HUES6 (cell line): ENCODE measurements around the gene GNA12.
A peak's percentile ranks its signal among the peaks of the same experiment; 100 is the strongest.
"Not testable (repeated sequence)": the region's sequence is repeated elsewhere in the genome, so short reads cannot be mapped to it uniquely, and the experiment has no call there.

Experiments used
- H3K27ac ChIP-seq: 2 replicates; pipeline ENCODE4 v1.7.0; 2013; ENCODE audit warnings: low read depth, mild to moderate bottlenecking, low read length, inconsistent platforms
- H3K27me3 ChIP-seq: 2 replicates; pipeline ENCODE4 v1.6.1; 2013; ENCODE audit warnings: low read length; ENCODE audit not compliant: control insufficient read depth, insufficient read depth
- H3K36me3 ChIP-seq: 2 replicates; pipeline ENCODE4 v1.6.1; 2013; ENCODE audit warnings: low read length; ENCODE audit not compliant: control insufficient read depth, insufficient read depth
- H3K4me1 ChIP-seq: 2 replicates; pipeline ENCODE4 v1.6.1; 2013; ENCODE audit warnings: low read length; ENCODE audit not compliant: control insufficient read depth, insufficient read depth
- H3K4me3 ChIP-seq: 2 replicates; pipeline ENCODE4 v1.5.1; 2013; ENCODE audit warnings: low read depth, low read length
- H3K9ac ChIP-seq: one replicate; pipeline ENCODE4 v1.6.1; 2013; ENCODE audit warnings: mild to moderate bottlenecking, low read length
- H3K9me3 ChIP-seq: 2 replicates; pipeline ENCODE4 v1.6.1; 2013; ENCODE audit warnings: low read depth, low read length; ENCODE audit not compliant: control insufficient read depth, insufficient read depth

The GNA12 gene

DNA sequence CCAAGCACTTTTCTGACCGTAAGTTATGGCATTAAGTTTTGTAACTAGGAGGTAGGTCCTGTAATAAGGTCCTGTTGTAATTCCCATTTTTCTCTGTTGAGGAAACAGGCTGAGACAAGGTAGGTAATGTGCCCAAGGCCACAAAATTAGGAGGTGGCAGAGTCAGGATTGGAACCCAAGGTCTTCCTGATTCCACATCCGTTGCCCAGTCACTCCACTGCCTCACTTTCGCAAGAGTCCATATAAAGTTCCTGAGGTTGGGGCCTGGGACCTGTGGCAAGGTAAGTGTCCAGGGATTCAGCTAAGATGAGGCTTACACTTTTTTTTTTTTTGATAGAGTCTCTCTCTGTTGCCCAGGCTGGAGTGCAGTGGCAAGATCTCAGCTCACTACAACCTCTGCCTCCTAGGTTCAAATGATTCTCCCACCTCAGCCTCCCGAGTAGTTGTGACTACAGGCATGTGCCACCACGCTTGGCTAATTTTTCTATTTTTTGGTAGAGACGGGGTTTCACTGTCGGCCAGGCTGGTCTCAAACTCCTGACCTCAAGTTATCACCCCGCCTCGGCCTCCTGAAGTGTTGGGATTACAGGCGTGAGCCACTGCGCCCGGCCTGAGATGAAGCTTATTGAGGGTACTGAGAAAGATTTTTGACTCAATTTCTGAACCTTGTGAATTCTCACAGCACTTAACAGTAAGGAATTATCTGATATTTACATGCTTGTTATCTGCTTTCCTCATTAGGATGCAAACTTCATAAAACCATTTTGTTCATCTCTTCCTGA is 20.3 kb upstream of the GNA12 start:
- Histone ChIP-seq H3K36me3 (no peaks in the 10 kb centered on the region), H3K9ac (no peak overlapping the region), H3K4me1 (peaks cover 17% of the 10 kb centered on the region), H3K27me3 (no peaks in the 10 kb centered on the region), H3K27ac (no peak overlapping the region), H3K9me3 (no peaks in the 10 kb centered on the region), H3K4me3 (no peak overlapping the region)

DNA sequence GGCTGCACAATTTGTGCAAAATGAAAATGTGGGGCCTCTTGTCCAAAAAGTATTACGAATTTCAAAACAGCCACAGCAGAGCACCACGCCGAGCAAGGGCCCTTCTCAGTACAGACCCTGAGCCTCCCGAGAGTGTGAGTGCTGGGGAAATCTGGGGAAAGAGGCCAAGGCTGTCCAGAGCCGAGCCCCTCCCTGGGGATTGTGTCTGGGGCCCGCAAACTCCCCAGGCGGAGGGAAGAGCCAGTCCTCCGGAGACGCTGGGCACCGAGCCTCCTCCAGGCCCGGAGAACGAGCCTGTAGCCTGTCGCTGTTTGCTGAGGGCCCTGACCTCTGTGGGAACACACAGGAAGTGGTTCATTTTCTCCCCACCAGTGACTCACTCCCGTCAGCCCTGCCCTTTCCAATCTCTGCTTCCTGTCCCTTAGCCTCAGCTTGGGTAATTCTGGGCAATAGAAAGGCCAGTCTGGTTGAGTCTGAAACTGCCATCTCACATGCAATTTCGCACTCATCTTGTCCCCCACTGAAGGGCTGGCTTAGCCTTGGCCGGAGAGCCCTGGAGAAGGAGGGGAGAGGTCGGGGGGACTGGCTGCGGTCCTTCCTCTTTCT is 19.5 kb upstream of the GNA12 start:
- Histone ChIP-seq H3K27ac (peak overlapping the region; percentile 6; the same call in 1 of the 2 replicates), H3K4me3 (no peak overlapping the region), H3K36me3 (no peaks in the 10 kb centered on the region), H3K4me1 (peaks cover 17% of the 10 kb centered on the region), H3K27me3 (no peaks in the 10 kb centered on the region), H3K9me3 (no peaks in the 10 kb centered on the region), H3K9ac (no peak overlapping the region)

DNA sequence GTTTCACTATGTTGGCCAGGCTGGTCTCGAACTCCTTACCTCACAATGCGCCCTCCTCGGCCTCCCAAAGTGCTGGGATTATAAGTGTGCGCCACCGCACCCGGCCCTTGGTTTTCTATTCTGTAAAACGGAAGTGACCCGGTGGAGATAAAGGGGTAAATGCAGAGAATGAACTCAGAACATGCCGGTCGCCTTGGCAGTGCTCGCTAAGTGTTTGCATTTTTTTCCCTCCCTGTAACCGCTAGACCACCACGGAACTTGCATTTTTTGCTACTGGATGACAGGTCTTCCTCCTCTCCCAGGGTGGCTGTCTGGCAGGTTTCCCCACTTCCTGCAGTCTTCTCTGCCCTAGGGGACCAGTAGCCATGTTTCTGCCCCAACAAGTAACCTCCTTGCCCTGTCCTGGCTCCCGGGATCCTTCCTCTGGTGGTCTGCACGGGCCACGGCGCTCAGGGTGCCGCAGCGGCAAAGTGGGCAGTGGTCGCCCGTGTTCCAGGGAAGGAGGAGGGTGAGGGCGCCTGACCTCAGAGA is 18.8 kb upstream of the GNA12 start:
- Histone ChIP-seq H3K27ac (peak overlapping the region; percentile 6; the same call in 1 of the 2 replicates), H3K9ac (no peak overlapping the region), H3K4me3 (no peak overlapping the region), H3K36me3 (no peaks in the 10 kb centered on the region), H3K9me3 (no peaks in the 10 kb centered on the region), H3K4me1 (peaks cover 17% of the 10 kb centered on the region), H3K27me3 (no peaks in the 10 kb centered on the region)

DNA sequence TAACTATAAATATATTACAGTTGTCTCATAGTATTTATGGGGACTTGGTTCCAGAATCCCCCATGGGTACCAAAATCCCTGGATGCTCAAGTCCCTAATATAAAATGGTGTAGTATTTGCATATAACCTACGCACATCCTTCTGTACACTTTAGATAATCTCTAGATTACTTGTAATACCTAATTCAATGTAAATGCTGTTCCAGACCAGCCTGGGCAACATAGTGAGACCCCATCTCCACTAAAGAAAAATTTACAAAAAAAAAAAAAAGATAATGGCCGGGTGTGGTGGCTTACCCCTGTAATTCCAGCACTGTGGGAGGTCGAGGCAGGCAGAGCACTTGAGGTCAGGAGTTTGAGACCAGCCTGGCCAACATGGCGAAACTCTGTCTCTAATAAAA is 17.4 kb upstream of the GNA12 start:
- Histone ChIP-seq H3K36me3 (no peaks in the 10 kb centered on the region), H3K9ac (no peak overlapping the region), H3K4me1 (peaks cover 17% of the 10 kb centered on the region), H3K4me3 (no peak overlapping the region), H3K9me3 (no peaks in the 10 kb centered on the region), H3K27ac (no peak overlapping the region), H3K27me3 (no peaks in the 10 kb centered on the region)

DNA sequence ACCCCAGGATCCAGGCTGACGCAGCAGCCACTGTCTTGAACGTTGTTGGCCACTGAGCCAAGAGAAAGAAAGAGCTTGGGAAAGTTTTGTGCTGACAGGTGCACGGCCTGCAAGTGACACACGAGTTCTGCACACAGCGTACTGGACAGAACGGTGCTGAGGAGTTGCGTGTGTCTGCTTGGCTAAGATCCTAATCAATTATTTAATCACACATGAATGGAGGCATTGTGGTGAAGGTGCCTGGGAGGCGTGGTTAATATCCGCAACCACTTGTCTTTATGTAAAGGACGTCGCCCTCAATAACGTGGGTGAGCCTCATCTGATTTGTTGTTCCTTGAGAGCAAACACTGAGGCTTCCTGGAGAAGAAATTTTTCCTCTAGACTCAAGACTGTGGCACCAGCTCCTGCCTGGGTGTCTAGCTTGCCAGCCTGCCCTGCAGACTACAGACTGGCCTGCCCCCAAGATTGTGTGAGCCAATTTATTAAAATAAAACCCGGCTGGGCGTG is 16.6 kb upstream of the GNA12 start:
- Histone ChIP-seq H3K27me3 (no peaks in the 10 kb centered on the region), H3K4me3 (no peak overlapping the region), H3K36me3 (no peaks in the 10 kb centered on the region), H3K9ac (no peak overlapping the region), H3K9me3 (no peaks in the 10 kb centered on the region), H3K27ac (no peak overlapping the region), H3K4me1 (peaks cover 17% of the 10 kb centered on the region)

DNA sequence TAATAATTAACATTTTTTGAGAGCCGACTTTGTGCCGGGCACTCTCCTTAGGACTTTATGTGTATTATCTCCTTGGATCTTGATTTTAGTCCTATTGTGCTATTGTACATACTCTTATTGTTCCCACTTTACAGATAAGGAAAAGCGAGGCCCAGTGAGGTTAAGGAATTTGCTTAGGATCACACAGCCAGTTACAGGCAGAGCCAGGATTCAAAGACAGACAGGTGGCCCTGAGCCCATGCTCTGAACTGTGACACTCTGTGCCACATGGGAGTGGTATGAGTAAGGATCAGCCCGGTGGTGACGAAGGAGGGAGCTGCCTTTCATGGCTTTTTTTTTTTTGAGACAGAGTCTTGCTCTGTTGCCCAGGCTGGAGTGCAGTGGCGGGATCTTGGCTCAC is 15.8 kb upstream of the GNA12 start:
- no peaks in the 10 kb centered on the region for H3K36me3 ChIP-seq
- no peak overlapping the region for H3K4me3 ChIP-seq
- H3K9me3 ChIP-seq: no peaks in the 10 kb centered on the region
- peaks cover 17% of the 10 kb centered on the region for H3K4me1 ChIP-seq
- H3K27ac ChIP-seq: no peak overlapping the region
- no peaks in the 10 kb centered on the region for H3K27me3 ChIP-seq
- no peak overlapping the region for H3K9ac ChIP-seq

DNA sequence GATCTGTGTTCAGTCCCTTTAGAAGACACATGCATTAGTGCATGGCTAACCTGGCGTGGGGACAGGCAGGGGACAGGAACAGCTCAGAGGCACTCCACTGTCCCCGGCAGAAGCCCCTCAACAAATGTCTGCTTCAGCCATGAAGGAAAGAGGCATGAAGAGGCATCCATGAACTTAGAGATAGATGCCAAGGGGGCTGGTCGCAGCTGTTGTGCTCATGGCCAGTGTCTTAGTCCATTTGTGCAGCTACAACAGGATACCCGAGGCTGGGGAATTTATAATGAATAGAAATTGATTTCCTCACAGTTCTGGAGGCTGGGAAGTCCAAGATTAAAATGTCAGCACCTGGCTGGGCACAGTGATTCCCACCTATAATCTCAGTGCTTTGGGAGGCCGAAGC is 14.5 kb upstream of the GNA12 start:
- peaks cover 9% of the 10 kb centered on the region for H3K4me1 ChIP-seq
- H3K36me3 ChIP-seq: no peaks in the 10 kb centered on the region
- H3K9ac ChIP-seq: no peak overlapping the region
- H3K9me3 ChIP-seq: no peaks in the 10 kb centered on the region
- H3K27ac ChIP-seq: no peak overlapping the region
- no peak overlapping the region for H3K4me3 ChIP-seq
- no peaks in the 10 kb centered on the region for H3K27me3 ChIP-seq

DNA sequence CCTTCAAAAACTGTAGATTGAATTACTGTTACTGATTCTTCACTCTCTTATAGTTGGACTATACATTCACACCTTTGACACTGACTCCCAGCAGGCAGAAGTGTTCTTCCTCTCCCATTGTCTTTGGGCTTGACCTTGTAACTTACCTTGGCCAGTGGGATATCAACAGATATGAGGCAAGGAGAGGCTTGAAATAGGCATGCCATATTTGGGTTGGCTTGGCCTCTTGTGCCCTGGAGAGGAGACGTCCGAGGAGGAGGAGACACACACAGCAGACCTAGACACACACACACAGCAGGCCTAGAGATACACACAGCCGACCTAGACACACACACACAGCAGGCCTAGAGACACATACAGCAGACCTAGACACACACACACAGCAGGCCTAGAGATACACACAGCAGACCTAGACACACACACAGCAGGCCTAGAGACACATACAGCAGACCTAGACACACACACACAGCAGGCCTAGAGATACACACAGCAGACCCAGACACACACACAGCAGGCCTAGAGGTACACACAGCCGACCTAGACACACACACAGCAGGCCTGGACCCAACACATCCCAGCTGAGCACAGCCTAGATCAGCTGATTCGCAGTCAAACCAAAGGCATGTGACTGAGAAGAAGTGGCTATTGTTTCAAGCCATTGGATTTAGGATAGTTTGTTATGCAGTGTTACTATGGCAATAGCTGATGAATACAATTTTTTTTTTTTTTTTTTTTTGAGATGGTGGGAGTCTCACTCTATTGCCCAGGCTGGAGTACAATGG is 12.5 kb upstream of the GNA12 start:
- Histone ChIP-seq H3K36me3 (no peaks in the 10 kb centered on the region), H3K4me3 (no peak overlapping the region), H3K4me1 (no peaks in the 10 kb centered on the region), H3K9ac (no peak overlapping the region), H3K27me3 (no peaks in the 10 kb centered on the region), H3K27ac (no peak overlapping the region), H3K9me3 (no peaks in the 10 kb centered on the region)

DNA sequence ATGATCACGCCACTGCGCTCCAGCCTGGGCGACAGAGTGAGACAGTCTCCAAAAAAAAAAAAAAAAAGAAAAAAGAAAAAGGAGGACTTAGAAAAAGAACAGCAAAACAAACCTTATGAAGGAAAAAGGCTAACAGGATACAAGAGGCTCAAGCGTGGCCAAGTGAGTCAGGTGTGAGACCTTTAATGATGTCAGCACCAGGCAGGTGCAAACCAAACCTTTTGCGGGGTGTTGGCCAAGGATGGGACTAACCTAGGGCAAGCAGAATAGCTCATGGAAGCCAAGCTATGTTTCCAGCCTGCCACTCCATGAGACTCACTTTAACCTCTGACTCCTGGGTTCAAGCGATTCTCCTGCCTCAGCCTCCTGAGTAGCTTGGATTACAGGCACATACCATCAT is 11.3 kb upstream of the GNA12 start:
- Histone ChIP-seq H3K9ac (no peak overlapping the region), H3K27ac (no peak overlapping the region), H3K4me1 (no peaks in the 10 kb centered on the region), H3K36me3 (no peaks in the 10 kb centered on the region), H3K27me3 (no peaks in the 10 kb centered on the region), H3K4me3 (no peak overlapping the region), H3K9me3 (no peaks in the 10 kb centered on the region)

DNA sequence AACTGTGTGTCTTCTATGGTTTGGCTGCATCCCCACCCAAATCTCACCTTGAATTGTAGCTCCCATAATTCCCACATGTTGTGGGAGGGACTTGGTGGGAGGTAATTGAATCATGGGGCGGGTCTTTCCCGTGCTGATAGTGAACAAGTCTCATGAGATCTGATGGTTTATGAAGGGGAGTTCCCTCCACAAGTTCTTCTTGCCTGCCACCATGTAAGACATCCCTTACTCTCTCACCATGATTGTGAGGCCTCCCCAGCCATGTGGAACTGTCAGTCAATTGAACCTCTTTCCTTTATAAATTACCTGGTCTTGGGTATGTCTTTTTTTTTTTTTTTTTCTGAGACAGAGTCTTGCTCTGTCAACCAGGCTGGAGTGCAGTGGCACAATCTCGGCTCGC is 9.4 kb upstream of the GNA12 start:
- not testable (repeated sequence) for H3K9me3 ChIP-seq, H3K27ac ChIP-seq, H3K9ac ChIP-seq, H3K4me1 ChIP-seq, H3K27me3 ChIP-seq, H3K4me3 ChIP-seq, H3K36me3 ChIP-seq

DNA sequence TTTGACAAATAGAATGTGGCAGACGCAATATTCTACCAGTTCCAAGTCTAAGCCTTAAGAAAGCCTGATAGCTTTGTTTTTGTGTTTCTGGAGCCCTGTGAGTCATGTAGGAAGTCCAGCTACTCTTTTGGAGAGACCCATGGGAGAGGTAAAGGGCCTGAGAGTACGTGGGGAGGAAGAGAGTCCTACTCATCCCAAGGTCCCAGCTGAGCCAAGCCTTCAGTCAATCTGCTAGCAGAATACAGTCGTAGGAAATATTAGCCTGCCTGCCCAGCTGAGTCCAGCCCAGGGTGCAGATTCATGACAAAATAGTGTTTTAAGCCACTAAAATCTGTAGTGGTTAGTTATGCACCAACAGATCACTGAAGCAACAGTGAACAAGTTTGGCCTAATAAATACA is 9.0 kb upstream of the GNA12 start:
- Histone ChIP-seq H3K36me3 (no peaks in the 10 kb centered on the region), H3K9ac (no peak overlapping the region), H3K27ac (no peak overlapping the region), H3K27me3 (no peaks in the 10 kb centered on the region), H3K4me3 (no peak overlapping the region), H3K9me3 (no peaks in the 10 kb centered on the region), H3K4me1 (no peaks in the 10 kb centered on the region)
